CD4-positive, alpha-beta T cell treated with Interleukin-15 for 4 hours (primary cell): Measurements from ENCODE around the gene VAC14.

Experiments used
- DNase-seq: peaks from one replicate; pipeline ENCODE4 v3.0.0-alpha.2; 2020; ENCODE audit warnings: low spot score

Gene VAC14

GRCh38 chr16:70661918-70662641, 138.9 kb downstream of the VAC14 start:
- no peak for DNase-seq

- no peak for DNase-seq
Observed at GRCh38 chr16:70661534-70661917, 139.4 kb downstream of the VAC14 start.

- DNase-seq = no peak
Observed at GRCh38 chr16:70660672-70661350, 140.1 kb downstream of the VAC14 start.

- DNase-seq = no peak
Observed at GRCh38 chr16:70659953-70660671, 140.8 kb downstream of the VAC14 start.

GRCh38 chr16:70659546-70659945, 141.4 kb downstream of the VAC14 start:
- no peak for DNase-seq

- DNase-seq = no peak
Observed at GRCh38 chr16:70658921-70659320, 142.0 kb downstream of the VAC14 start.

- DNase-seq = no peak
Observed at GRCh38 chr16:70657956-70658355, 143.0 kb downstream of the VAC14 start.

GRCh38 chr16:70656712-70657263, 144.2 kb downstream of the VAC14 start:
- no peak for DNase-seq

GRCh38 chr16:70656065-70656711, 144.8 kb downstream of the VAC14 start:
- DNase-seq = no peak

- DNase-seq = peak; percentile 78
Observed at GRCh38 chr16:70653809-70654771, 146.9 kb downstream of the VAC14 start.

- DNase-seq = no peak
Observed at GRCh38 chr16:70653406-70653805, 147.6 kb downstream of the VAC14 start.

GRCh38 chr16:70652322-70652721, 148.6 kb downstream of the VAC14 start:
- no peak for DNase-seq

- DNase-seq = no peak
Observed at GRCh38 chr16:70651524-70651923, 149.4 kb downstream of the VAC14 start.

GRCh38 chr16:70650216-70650615, 150.7 kb downstream of the VAC14 start:
- no peak for DNase-seq

- no peak for DNase-seq
Observed at GRCh38 chr16:70649300-70649699, 151.7 kb downstream of the VAC14 start.

GRCh38 chr16:70648606-70649005, 152.4 kb downstream of the VAC14 start:
- no peak for DNase-seq

GRCh38 chr16:70647441-70648359, 153.3 kb downstream of the VAC14 start:
- DNase-seq = no peak

GRCh38 chr16:70646260-70647241, 154.4 kb downstream of the VAC14 start, which contains the start of gene IL34:
IL34 (plus strand) TSS chr16:70646559; CDS start chr16:70646948, 389 bp downstream.
- DNase-seq = no peak
